Breast epithelium (tissue), 4 donors: ENCODE measurements around the gene CNTRL. TPM values are rescaled to one million over a fixed set of nuclear protein-coding genes. Genes with fewer than 3 reads are reported as not detected.

Source experiments
- DNase-seq, 2 donors: peaks; one replicate each; pipeline ENCODE4 v3.0.0-alpha.2; 2019; ENCODE audit warnings: low spot score in 2 of 2
- H3K27ac ChIP-seq, 2 donors: fragments of 200-600 bp; sonication (generic) in 1 of 2; one replicate each; pipeline ENCODE4 v1.5.1; 2016 to 2019; ENCODE audit warnings: mild to moderate bottlenecking in 1 of 2
- H3K27me3 ChIP-seq, 2 donors: fragments of 200-600 bp; sonication (generic) in 1 of 2; one replicate each; pipeline versions ENCODE4 v1.5.1 to v1.6.0; 2017 to 2019; ENCODE audit warnings: control low read depth in 1 of 2, mild to moderate bottlenecking in 1 of 2
- H3K36me3 ChIP-seq: fragments of 200-600 bp; one replicate; pipeline ENCODE4 v1.5.1; 2019
- H3K4me1 ChIP-seq, 2 donors: fragments of 200-600 bp; sonication (generic); one replicate each; pipeline ENCODE4 v1.5.1; 2016 to 2019; ENCODE audit warnings: control low read depth in 1 of 2
- H3K4me3 ChIP-seq, 3 donors: fragments of 200-600 bp; sonication (generic); 1 replicate in 2 of 3; 2 replicates in 1 of 3; pipeline ENCODE4 v1.5.1; 2016 to 2019; ENCODE audit warnings: mild to moderate bottlenecking in 3 of 3, moderate library complexity in 2 of 3
- H3K9me3 ChIP-seq, 2 donors: fragments of 200-600 bp; sonication (generic) in 1 of 2; one replicate each; pipeline ENCODE4 v1.5.1; 2016 to 2019; ENCODE audit warnings: control low read depth in 1 of 2
- CTCF ChIP-seq, 3 donors: fragments of 450-650 bp; IDR thresholded peaks; one replicate each; pipeline ENCODE4 v1.5.1; 2016 to 2017; ENCODE audit warnings: antibody characterized with exemption in 3 of 3, mild to moderate bottlenecking in 3 of 3, moderate library complexity in 3 of 3
- POLR2A ChIP-seq: fragments of 450-650 bp; IDR thresholded peaks from one replicate; pipeline ENCODE4 v1.6.1; 2016; ENCODE audit warnings: antibody characterized with exemption, mild to moderate bottlenecking, moderate library complexity
- POLR2AphosphoS5 ChIP-seq, 3 donors: sonication (generic); formaldehyde crosslinking; IDR thresholded peaks; one replicate each; pipeline ENCODE4 v1.6.1; 2017; ENCODE audit warnings: antibody characterized with exemption in 3 of 3
- intact Hi-C: fragments of 100-400 bp; cut with DNase I; formaldehyde crosslinking; loops from one replicate; pipeline ENCODE4 v1.15.1; 2023; ENCODE audit warnings: low total_unique reads
- total RNA-seq, 3 donors: library from RNA; depleted of rRNA; stranded (reverse); fragments of >200 nt; gene quantifications; one replicate each; pipeline ENCODE4 v1.1.0, GENCODE V29; 2016

The CNTRL gene
- total RNA-seq, 3 donors from 2014 or later = 18.4 to 26.8 (median 22.9) TPM

DNA sequence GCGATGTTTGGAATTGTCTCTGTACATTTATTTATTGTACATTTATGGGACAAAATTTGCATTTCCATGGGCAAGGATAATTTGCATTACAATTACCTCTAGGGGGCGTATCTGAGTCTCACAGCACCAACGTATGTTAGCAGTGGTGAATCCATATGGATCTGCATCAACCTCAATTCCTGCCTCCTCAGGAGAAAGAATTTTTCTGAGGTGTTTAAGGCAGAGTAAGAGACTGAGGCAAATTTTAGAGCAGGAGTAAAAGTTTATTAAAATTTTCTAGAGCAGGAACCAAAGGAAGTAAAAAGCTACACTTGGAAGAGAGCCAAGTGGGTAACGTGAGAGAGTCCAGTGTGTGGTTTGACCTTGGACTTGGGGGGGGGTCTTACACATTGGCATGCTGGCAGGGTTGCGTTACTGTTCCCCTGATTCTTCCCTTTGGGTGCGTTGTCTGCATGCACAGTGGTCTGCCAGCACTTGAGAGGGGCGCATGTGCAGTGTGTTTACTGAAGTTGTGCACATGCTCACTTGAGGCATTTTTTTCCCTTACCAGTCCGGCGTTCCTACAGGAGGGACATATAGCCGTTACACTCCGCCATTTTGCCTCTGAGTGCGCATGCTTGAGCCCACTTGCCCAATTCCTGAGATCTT, 147.9 kb downstream of the CNTRL start:
- H3K27me3 ChIP-seq = no peaks in the 10 kb centered on the region
- no peaks in the 10 kb centered on the region for H3K4me1 ChIP-seq
- H3K4me3 ChIP-seq = no peak overlapping the region
- H3K9me3 ChIP-seq = no peaks in the 10 kb centered on the region
- H3K27ac ChIP-seq = no peak overlapping the region
- intact Hi-C loops = no loop called here
- no peak for DNase-seq
- no peaks in the 10 kb centered on the region for H3K36me3 ChIP-seq
- TF ChIP-seq CTCF (IDR thresholded peaks at IDR 0.05) (peak; percentile 44 to 55 (median 50)), POLR2AphosphoS5 (IDR thresholded peaks at IDR 0.05) (no peak)

DNA sequence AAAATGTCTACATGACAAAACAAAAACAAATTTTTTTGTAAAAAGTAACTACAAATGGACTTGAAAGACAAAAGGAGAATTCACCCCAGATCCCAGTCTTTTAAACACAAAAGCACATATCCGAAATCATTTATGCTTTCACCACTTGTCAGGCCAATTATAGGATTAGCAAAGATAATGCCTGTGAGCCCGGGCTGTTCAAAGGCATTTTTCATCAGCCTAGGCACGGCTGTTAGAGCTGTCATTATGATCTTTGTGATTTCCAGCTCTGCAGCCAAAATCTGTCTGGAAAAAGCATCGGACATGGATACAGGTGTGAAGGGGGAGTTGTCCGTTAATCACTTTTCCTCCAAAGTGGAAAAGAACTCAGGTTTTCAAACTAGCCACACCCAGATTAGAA, 150.5 kb downstream of the CNTRL start:
- Histone ChIP-seq H3K4me3 (no peak overlapping the region), H3K27ac (no peak overlapping the region), H3K27me3 (no peaks in the 10 kb centered on the region), H3K36me3 (no peaks in the 10 kb centered on the region), H3K9me3 (no peaks in the 10 kb centered on the region), H3K4me1 (no peaks in the 10 kb centered on the region)
- DNase-seq = no peak
- intact Hi-C loops = no loop called here
- TF ChIP-seq POLR2A (no peak), POLR2AphosphoS5 (IDR thresholded peaks at IDR 0.05) (no peak), CTCF (IDR thresholded peaks at IDR 0.05) (no peak)

DNA sequence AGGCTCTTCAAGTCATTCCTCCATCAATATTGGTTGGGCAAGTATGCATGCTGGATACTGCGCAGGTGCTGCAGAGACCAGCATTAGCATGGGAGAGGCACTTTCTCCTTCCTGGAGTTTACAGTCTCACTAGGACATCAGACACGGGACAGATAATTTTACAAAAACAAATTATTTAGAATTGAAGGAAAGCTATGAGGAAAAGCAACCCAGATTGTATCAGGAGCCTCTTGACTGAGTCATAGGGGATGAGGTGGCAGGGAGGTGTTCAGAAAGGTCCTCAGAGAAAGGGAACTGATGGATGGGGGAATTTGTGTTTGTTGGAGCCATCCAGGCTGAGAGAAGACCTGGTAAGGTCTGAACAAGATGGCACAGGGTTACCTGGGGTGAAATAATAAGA, 151.4 kb downstream of the CNTRL start:
- Histone ChIP-seq H3K36me3 (no peaks in the 10 kb centered on the region), H3K4me1 (no peaks in the 10 kb centered on the region), H3K27me3 (no peaks in the 10 kb centered on the region), H3K27ac (no peak overlapping the region), H3K4me3 (no peak overlapping the region), H3K9me3 (no peaks in the 10 kb centered on the region)
- no peak for DNase-seq
- intact Hi-C loops = no loop called here
- TF ChIP-seq POLR2AphosphoS5 (IDR thresholded peaks at IDR 0.05) (no peak), CTCF (IDR thresholded peaks at IDR 0.05) (no peak), POLR2A (no peak)

Other genes with a start within 250 kb of the CNTRL start
- 10 to 100 TPM; 48.3 to 54.1 (median 50.3) TPM for gene PSMD5, start 232.0 kb upstream of the CNTRL start, total RNA-seq
- gene PHF19, start 197.8 kb upstream of the CNTRL start, total RNA-seq = 10 to 100 TPM; 16.5 to 33.1 (median 19.0) TPM
- 1 to 10 TPM; 4.9 to 8.6 (median 7.3) TPM for gene TRAF1, start 148.2 kb upstream of the CNTRL start, total RNA-seq
- gene C5, start 24.7 kb upstream of the CNTRL start, total RNA-seq = 10 to 100 TPM in 2 of 3 donors, 1 to 10 TPM in 1; 5.9 to 22.7 (median 13.2) TPM
- gene RAB14, start 126.9 kb downstream of the CNTRL start, total RNA-seq = 10 to 100 TPM; 36.5 to 53.1 (median 41.3) TPM
- gene GSN, start 193.2 kb downstream of the CNTRL start, total RNA-seq = over 10,000 TPM in 1 of 3 donors, 1,000 to 10,000 TPM in 2; 1,290 to 13,922 (median 1,437) TPM